GM12878 (cell line): Measurements from ENCODE around the gene SLC39A13. TPM values are rescaled to one million over a fixed set of nuclear protein-coding genes. Genes with fewer than 3 reads are reported as not detected.

Experiments used
- ATF7 ChIP-seq: fragments of 450-650 bp; IDR thresholded peaks from 2 replicates; pipeline ENCODE4 v1.6.1; 2016; ENCODE audit warnings: low read depth, mild to moderate bottlenecking
- BCL3 ChIP-seq: IDR thresholded peaks from 2 replicates; pipeline ENCODE4 v1.6.1; 2011; ENCODE audit warnings: borderline replicate concordance, low read depth, mild to moderate bottlenecking, moderate library complexity, low read length; ENCODE audit not compliant: insufficient read depth, poor library complexity, severe bottlenecking
- BMI1 ChIP-seq: fragments of 450-650 bp; IDR thresholded peaks from 2 replicates; pipeline ENCODE4 v1.6.1; 2016; ENCODE audit warnings: mild to moderate bottlenecking, moderate library complexity, borderline replicate concordance
- BRCA1 ChIP-seq: IDR thresholded peaks from 2 replicates; pipeline ENCODE4 v1.6.1; 2011; ENCODE audit warnings: low read depth, low read length, improper control_type of control experiment
- CBX5 ChIP-seq: sonication (generic); IDR thresholded peaks from 2 replicates; pipeline ENCODE4 v1.6.1; 2016; ENCODE audit warnings: low read depth, moderate library complexity, mild to moderate bottlenecking, inconsistent platforms
- E2F4 ChIP-seq: IDR thresholded peaks from 2 replicates; pipeline ENCODE4 v1.6.1; 2012; ENCODE audit warnings: low read depth, low read length, improper control_type of control experiment
- EED ChIP-seq: sonication (generic); IDR thresholded peaks from 2 replicates; pipeline ENCODE4 v1.6.1; 2016; ENCODE audit warnings: antibody characterized with exemption, low read depth
- EGR1 ChIP-seq, 2 experiments: IDR thresholded peaks; 1 replicate in 1 of 2; 2 replicates in 1 of 2; pipeline ENCODE4 v1.6.1; 2011 to 2012; ENCODE audit warnings: low read depth in 2 of 2, low read length in 2 of 2, borderline replicate concordance in 1 of 2, mild to moderate bottlenecking in 1 of 2, moderate library complexity in 1 of 2
- EP300 ChIP-seq, 2 experiments: fragments of 150-350 bp in 1 of 2; IDR thresholded peaks; 2 replicates each; pipeline ENCODE4 v1.6.1; 2011 to 2012; ENCODE audit warnings: low read depth in 2 of 2, low read length in 2 of 2, borderline replicate concordance in 1 of 2, improper control_type of control experiment in 1 of 2, inconsistent platforms in 1 of 2; ENCODE audit not compliant: control insufficient read depth in 1 of 2
- FOXK2 ChIP-seq: fragments of 450-650 bp; IDR thresholded peaks from 2 replicates; pipeline ENCODE4 v1.6.1; 2017; ENCODE audit warnings: mild to moderate bottlenecking, moderate library complexity
- GABPA ChIP-seq: IDR thresholded peaks from 2 replicates; pipeline ENCODE4 v1.6.1; 2014; ENCODE audit warnings: antibody characterized with exemption, low read depth, mild to moderate bottlenecking, inconsistent platforms
- HDGF ChIP-seq: fragments of 450-650 bp; IDR thresholded peaks from 2 replicates; pipeline ENCODE4 v1.6.1; 2016; ENCODE audit warnings: antibody characterized with exemption
- IKZF1 ChIP-seq: fragments of 450-650 bp; conservative IDR thresholded peaks from 2 replicates; pipeline ENCODE4 v1.6.1; 2017; ENCODE audit warnings: antibody characterized with exemption, mild to moderate bottlenecking
- MEF2A ChIP-seq: IDR thresholded peaks from 2 replicates; pipeline ENCODE4 v1.6.1; 2011; ENCODE audit warnings: low read depth, mild to moderate bottlenecking, low read length, moderate library complexity; ENCODE audit not compliant: insufficient read depth
- MTA2 ChIP-seq: fragments of 450-650 bp; IDR thresholded peaks from 2 replicates; pipeline ENCODE4 v1.6.1; 2016; ENCODE audit warnings: low read depth, mild to moderate bottlenecking, moderate library complexity
- PAX8 ChIP-seq: fragments of 450-650 bp; IDR thresholded peaks from 2 replicates; pipeline ENCODE4 v1.6.1; 2017; ENCODE audit warnings: mild to moderate bottlenecking, moderate library complexity
- RAD51 ChIP-seq: fragments of 450-650 bp; IDR thresholded peaks from 2 replicates; pipeline ENCODE4 v1.6.1; 2016; ENCODE audit warnings: moderate library complexity, mild to moderate bottlenecking, inconsistent platforms
- RCOR1 ChIP-seq: conservative IDR thresholded peaks from 2 replicates; pipeline ENCODE4 v1.6.1; 2012; ENCODE audit warnings: low read depth, low read length, improper control_type of control experiment
- SMARCA5 ChIP-seq: fragments of 450-650 bp; IDR thresholded peaks from 2 replicates; pipeline ENCODE4 v1.6.1; 2017; ENCODE audit warnings: mild to moderate bottlenecking
- SPI1 ChIP-seq: IDR thresholded peaks from 2 replicates; pipeline ENCODE4 v1.6.1; 2011; ENCODE audit warnings: low read depth, mild to moderate bottlenecking, low read length, moderate library complexity, borderline replicate concordance; ENCODE audit not compliant: insufficient read depth
- SUPT20H ChIP-seq: IDR thresholded peaks from 2 replicates; pipeline ENCODE4 v1.6.1; 2011; ENCODE audit warnings: low read depth, mild to moderate bottlenecking, low read length, moderate library complexity, borderline replicate concordance; ENCODE audit not compliant: control insufficient read depth
- SUZ12 ChIP-seq: fragments of 200-600 bp; sonication (generic); IDR thresholded peaks from one replicate; pipeline ENCODE4 v1.6.1; 2018; ENCODE audit warnings: antibody characterized with exemption, mild to moderate bottlenecking; ENCODE audit not compliant: unreplicated experiment
- TAF1 ChIP-seq: IDR thresholded peaks from 2 replicates; pipeline ENCODE4 v1.6.1; 2011; ENCODE audit warnings: mild to moderate bottlenecking, low read depth, low read length, borderline replicate concordance
- TBL1XR1 ChIP-seq: IDR thresholded peaks from 2 replicates; pipeline ENCODE4 v1.6.1; 2012; ENCODE audit warnings: low read depth, low read length, improper control_type of control experiment
- TCF3 ChIP-seq: IDR thresholded peaks from 2 replicates; pipeline ENCODE4 v1.6.1; 2012; ENCODE audit warnings: low read depth, mild to moderate bottlenecking, low read length, borderline replicate concordance; ENCODE audit not compliant: insufficient read depth
- TCF7 ChIP-seq: IDR thresholded peaks from 2 replicates; pipeline ENCODE4 v1.6.1; 2014; ENCODE audit warnings: antibody characterized with exemption, borderline replicate concordance
- WRNIP1 ChIP-seq: IDR thresholded peaks from 2 replicates; pipeline ENCODE4 v1.6.1; 2011; ENCODE audit warnings: low read depth, low read length, improper control_type of control experiment, borderline replicate concordance
- ZNF207 ChIP-seq: fragments of 450-650 bp; IDR thresholded peaks from 2 replicates; pipeline ENCODE4 v1.6.1; 2014; ENCODE audit warnings: antibody characterized with exemption, mild to moderate bottlenecking, borderline replicate concordance
- ZZZ3 ChIP-seq: IDR thresholded peaks from 2 replicates; pipeline ENCODE4 v1.6.1; 2011; ENCODE audit warnings: low read depth; ENCODE audit not compliant: control insufficient read depth, insufficient read length
- polyA plus RNA-seq, 11 experiments: library from polyadenylated mRNA; depleted of rRNA in 4 of 11; unstranded in 6 of 11; stranded (reverse) in 5 of 11; fragments of >200 nt; fragmentation: Nextera tagmentation in 4 of 11; fragmentation: Illumina TruSeq in 1 of 11; extraction: Ambion mirVana in 4 of 11; extraction: Trizol in 1 of 11; gene quantifications; 1 replicate in 1 of 11; 2 replicates in 10 of 11; pipeline versions ENCODE4 v1.2.1 to v1.2.3, GENCODE V29; 2011 to 2016; ENCODE audit warnings: inconsistent platforms in 2 of 11, missing spikeins in 2 of 11, low read depth in 1 of 11
- total RNA-seq, 4 experiments: library from RNA; depleted of rRNA in 3 of 4; stranded (reverse); fragments of >200 nt in 3 of 4; fragmentation: Illumina TruSeq in 1 of 4; extraction: Trizol in 1 of 4; gene quantifications; 2 replicates each; pipeline versions ENCODE4 v1.2.1 to v1.2.3, GENCODE V29; 2013 to 2021

Gene SLC39A13
- total and polyA plus RNA-seq, 10 of the 15 experiments (the other 5 are each of a cell fraction or from before 2014, with no cell fraction given): 0.23 to 19.8 (median 6.3) TPM

- TF ChIP-seq SPI1: peak; percentile 93
- no peak for TF ChIP-seq ZZZ3
- 0 out of 2 replicates have a peak, but pooled peaks have one; percentile 38 for TF ChIP-seq EED
- TF ChIP-seq TCF7: no peak
- no peak for TF ChIP-seq BRCA1
- TF ChIP-seq HDGF: no peak; the same call in 1 of the 2 replicates
- no peak for TF ChIP-seq E2F4
- no peak for TF ChIP-seq RAD51
- TF ChIP-seq MTA2: no peak
- no peak for TF ChIP-seq EP300 (IDR thresholded peaks at IDR 0.05; ENCODE audit: borderline replicate concordance in 1 of 2, control insufficient read depth in 1 of 2, low read depth in 2 of 2, low read length in 2 of 2)
- TF ChIP-seq IKZF1: peak; percentile 68
- peak; percentile 78 for TF ChIP-seq GABPA
- no peak for TF ChIP-seq ATF7
- TF ChIP-seq FOXK2: peak; percentile 16; the same call in 1 of the 2 replicates
- TF ChIP-seq MEF2A: no peak
- TF ChIP-seq EGR1 (IDR thresholded peaks at IDR 0.05; ENCODE audit: borderline replicate concordance in 1 of 2, low read depth in 2 of 2, low read length in 2 of 2): peak in 1 of 2 experiments; percentile 61; a peak in 1 of 3 replicates
- no peak for TF ChIP-seq BMI1
- peak; percentile 29 for TF ChIP-seq BCL3
- 0 out of 2 replicates have a peak, but pooled peaks have one; percentile 71 for TF ChIP-seq ZNF207
- 0 out of 2 replicates have a peak, but pooled peaks have one; percentile 9 for TF ChIP-seq SMARCA5
- TF ChIP-seq PAX8: no peak
- no peak for TF ChIP-seq SUZ12
- TF ChIP-seq CBX5: 0 out of 2 replicates have a peak, but pooled peaks have one; percentile 49
- TF ChIP-seq TBL1XR1: peak; percentile 57; the same call in 1 of the 2 replicates
- no peak for TF ChIP-seq WRNIP1
- 0 out of 2 replicates have a peak, but pooled peaks have one; percentile 74 for TF ChIP-seq RCOR1
- TF ChIP-seq SUPT20H: no peak
- 0 out of 2 replicates have a peak, but pooled peaks have one; percentile 29 for TF ChIP-seq TCF3
- peak; percentile 70; the same call in 1 of the 2 replicates for TF ChIP-seq TAF1
Measured at GRCh38 chr11:47394322-47395222, 13.8 kb upstream of the SLC39A13 start (continued).
